Osteoblast (primary cell): Measurements from ENCODE around the gene CCDC30. TPM values are rescaled to one million over a fixed set of nuclear protein-coding genes. Genes with fewer than 3 reads are reported as not detected.

Experiments
- DNase-seq: peaks from one replicate; pipeline ENCODE4 v3.0.0; 2011; ENCODE audit warnings: low spot score, mixed read lengths; ENCODE audit not compliant: insufficient read length; ENCODE audit errors: missing footprints
- H2AFZ ChIP-seq: 2 replicates; pipeline ENCODE4 v1.6.0; 2011; ENCODE audit warnings: mild to moderate bottlenecking, low read length
- H3K27ac ChIP-seq: 2 replicates; pipeline ENCODE4 v1.5.1; 2011; ENCODE audit warnings: mild to moderate bottlenecking, low read depth, low read length, moderate library complexity
- H3K27me3 ChIP-seq: 2 replicates; pipeline ENCODE4 v1.6.0; 2012; ENCODE audit warnings: mild to moderate bottlenecking, control low read depth, inconsistent platforms, low read length, moderate library complexity; ENCODE audit not compliant: insufficient read depth
- H3K36me3 ChIP-seq: 2 replicates; pipeline ENCODE4 v1.5.1; 2011; ENCODE audit warnings: mild to moderate bottlenecking, low read length, control low read depth, moderate library complexity; ENCODE audit not compliant: insufficient read depth
- H3K4me1 ChIP-seq: 2 replicates; pipeline ENCODE4 v1.5.1; 2011; ENCODE audit warnings: mild to moderate bottlenecking, low read length, control low read depth, moderate library complexity; ENCODE audit not compliant: insufficient read depth
- H3K4me2 ChIP-seq: 2 replicates; pipeline ENCODE4 v1.6.0; 2011; ENCODE audit warnings: mild to moderate bottlenecking, low read length; ENCODE audit not compliant: insufficient read depth
- H3K4me3 ChIP-seq: fragments of 200-600 bp; sonication (generic); 3 replicates; pipeline ENCODE4 v1.5.1; 2012; ENCODE audit warnings: mild to moderate bottlenecking, low read length, inconsistent platforms; ENCODE audit not compliant: insufficient read depth
- H3K79me2 ChIP-seq: 2 replicates; pipeline ENCODE4 v1.6.0; 2012; ENCODE audit warnings: mild to moderate bottlenecking, low read length, control low read depth, inconsistent platforms; ENCODE audit not compliant: insufficient read depth
- H3K9me3 ChIP-seq: 2 replicates; pipeline ENCODE4 v1.5.1; 2011; ENCODE audit warnings: low read depth, low read length, control low read depth
- H4K20me1 ChIP-seq: 2 replicates; pipeline ENCODE4 v1.6.0; 2012; ENCODE audit warnings: mild to moderate bottlenecking, low read length, control low read depth; ENCODE audit not compliant: insufficient read depth
- total RNA-seq: library from RNA; depleted of rRNA; stranded (reverse); fragments of >200 nt; gene quantifications from 2 replicates; pipeline ENCODE4 v1.2.3, GENCODE V29; 2012
- TF ChIP-seq, protein P1 (sequence below): IDR thresholded peaks from 2 replicates; pipeline ENCODE4 v1.5.1; 2011; ENCODE audit warnings: mild to moderate bottlenecking, low read depth, low read length, moderate library complexity; ENCODE audit errors: extremely low read depth

CCDC30 gene
- total RNA-seq, 1 donor, result 4.0 TPM

DNA sequence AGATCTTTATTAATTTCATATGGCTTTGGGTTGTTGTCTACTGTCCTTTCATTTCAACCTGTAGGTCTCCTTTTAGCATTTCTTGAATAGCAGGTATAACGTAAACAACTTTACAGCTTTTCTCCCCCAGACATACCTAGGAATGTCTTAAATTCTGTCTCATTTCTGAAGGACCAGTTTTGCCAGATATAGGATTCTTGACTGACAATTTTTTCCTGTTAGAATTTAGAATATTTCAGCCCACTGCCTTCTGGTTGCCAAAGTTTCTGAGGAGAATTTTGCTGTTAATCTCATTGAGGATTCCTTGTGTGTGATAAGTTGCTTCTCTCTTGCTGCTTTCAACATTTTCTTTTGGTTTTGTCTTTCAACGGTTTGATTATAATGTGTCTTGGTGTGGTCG lies 60.1 kb downstream of the CCDC30 start:
- no peak overlapping the region for H3K4me3 ChIP-seq
- no peaks in the 10 kb centered on the region for H3K79me2 ChIP-seq
- no peaks in the 10 kb centered on the region for H3K9me3 ChIP-seq
- H3K27ac ChIP-seq, result no peak overlapping the region
- no peak overlapping the region for H3K4me2 ChIP-seq
- DNase-seq, result no peak
- no peaks in the 10 kb centered on the region for H3K4me1 ChIP-seq
- H3K27me3 ChIP-seq, result no peaks in the 10 kb centered on the region
- H4K20me1 ChIP-seq, result no peaks in the 10 kb centered on the region
- H2AFZ ChIP-seq, result no peak overlapping the region
- H3K36me3 ChIP-seq, result no peaks in the 10 kb centered on the region
- TF ChIP-seq, protein P1, sequence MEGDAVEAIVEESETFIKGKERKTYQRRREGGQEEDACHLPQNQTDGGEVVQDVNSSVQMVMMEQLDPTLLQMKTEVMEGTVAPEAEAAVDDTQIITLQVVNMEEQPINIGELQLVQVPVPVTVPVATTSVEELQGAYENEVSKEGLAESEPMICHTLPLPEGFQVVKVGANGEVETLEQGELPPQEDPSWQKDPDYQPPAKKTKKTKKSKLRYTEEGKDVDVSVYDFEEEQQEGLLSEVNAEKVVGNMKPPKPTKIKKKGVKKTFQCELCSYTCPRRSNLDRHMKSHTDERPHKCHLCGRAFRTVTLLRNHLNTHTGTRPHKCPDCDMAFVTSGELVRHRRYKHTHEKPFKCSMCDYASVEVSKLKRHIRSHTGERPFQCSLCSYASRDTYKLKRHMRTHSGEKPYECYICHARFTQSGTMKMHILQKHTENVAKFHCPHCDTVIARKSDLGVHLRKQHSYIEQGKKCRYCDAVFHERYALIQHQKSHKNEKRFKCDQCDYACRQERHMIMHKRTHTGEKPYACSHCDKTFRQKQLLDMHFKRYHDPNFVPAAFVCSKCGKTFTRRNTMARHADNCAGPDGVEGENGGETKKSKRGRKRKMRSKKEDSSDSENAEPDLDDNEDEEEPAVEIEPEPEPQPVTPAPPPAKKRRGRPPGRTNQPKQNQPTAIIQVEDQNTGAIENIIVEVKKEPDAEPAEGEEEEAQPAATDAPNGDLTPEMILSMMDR, result no peak

DNA sequence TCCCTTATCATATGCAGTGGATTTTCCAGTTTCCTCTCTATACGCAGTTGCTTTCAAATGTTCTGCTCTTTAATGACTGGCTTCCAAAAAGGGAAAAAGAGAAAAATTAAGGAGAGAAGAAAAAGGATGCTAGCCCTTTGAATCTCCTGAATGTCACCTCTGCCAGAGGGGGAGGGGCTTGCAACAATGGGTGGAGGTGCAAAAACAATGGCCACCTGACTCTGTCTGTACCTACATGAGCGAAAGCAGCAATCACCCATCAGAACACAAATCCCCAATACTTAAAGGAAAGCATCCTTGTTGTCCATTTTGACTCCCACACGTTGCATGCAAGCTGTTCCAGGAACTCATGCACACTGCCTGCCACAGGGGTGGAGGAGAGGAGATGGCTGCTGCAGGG lies 61.2 kb downstream of the CCDC30 start:
- no peak overlapping the region for H3K4me3 ChIP-seq
- H3K9me3 ChIP-seq, result no peaks in the 10 kb centered on the region
- no peaks in the 10 kb centered on the region for H3K27me3 ChIP-seq
- H3K36me3 ChIP-seq, result no peaks in the 10 kb centered on the region
- H3K27ac ChIP-seq, result no peak overlapping the region
- no peaks in the 10 kb centered on the region for H4K20me1 ChIP-seq
- H2AFZ ChIP-seq, result no peak overlapping the region
- H3K79me2 ChIP-seq, result no peaks in the 10 kb centered on the region
- TF ChIP-seq, protein P1, result no peak
- no peaks in the 10 kb centered on the region for H3K4me1 ChIP-seq
- H3K4me2 ChIP-seq, result no peak overlapping the region
- no peak for DNase-seq

DNA sequence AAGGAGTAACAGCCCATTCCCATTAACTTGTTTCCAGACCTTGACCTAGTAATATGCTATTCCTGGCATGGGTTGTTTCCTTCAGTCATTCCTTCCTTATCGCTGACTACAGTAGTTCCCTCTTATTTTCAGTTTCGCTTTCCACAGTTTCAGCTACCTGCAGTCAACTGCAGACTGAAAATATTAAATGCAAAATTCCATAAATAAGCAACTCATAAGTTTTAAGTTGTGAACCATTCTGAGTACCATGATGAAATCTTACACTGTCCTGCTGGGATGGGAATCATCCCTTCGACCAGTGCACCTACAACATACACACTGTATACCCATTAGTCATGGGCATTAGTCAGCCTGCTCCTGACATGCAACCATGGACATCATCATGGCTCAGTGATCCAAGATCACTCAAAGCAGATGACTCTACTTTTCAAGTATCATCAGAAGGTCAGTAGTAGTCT lies 66.7 kb downstream of the CCDC30 start:
- no peaks in the 10 kb centered on the region for H4K20me1 ChIP-seq
- TF ChIP-seq, protein P1, result no peak
- no peaks in the 10 kb centered on the region for H3K9me3 ChIP-seq
- no peak overlapping the region for H2AFZ ChIP-seq
- H3K27ac ChIP-seq, result no peak overlapping the region
- H3K27me3 ChIP-seq, result no peaks in the 10 kb centered on the region
- H3K79me2 ChIP-seq, result no peaks in the 10 kb centered on the region
- H3K4me2 ChIP-seq, result peak overlapping the region; percentile 16
- H3K36me3 ChIP-seq, result no peaks in the 10 kb centered on the region
- H3K4me1 ChIP-seq, result no peaks in the 10 kb centered on the region
- peak; percentile 91 for DNase-seq
- no peak overlapping the region for H3K4me3 ChIP-seq

DNA sequence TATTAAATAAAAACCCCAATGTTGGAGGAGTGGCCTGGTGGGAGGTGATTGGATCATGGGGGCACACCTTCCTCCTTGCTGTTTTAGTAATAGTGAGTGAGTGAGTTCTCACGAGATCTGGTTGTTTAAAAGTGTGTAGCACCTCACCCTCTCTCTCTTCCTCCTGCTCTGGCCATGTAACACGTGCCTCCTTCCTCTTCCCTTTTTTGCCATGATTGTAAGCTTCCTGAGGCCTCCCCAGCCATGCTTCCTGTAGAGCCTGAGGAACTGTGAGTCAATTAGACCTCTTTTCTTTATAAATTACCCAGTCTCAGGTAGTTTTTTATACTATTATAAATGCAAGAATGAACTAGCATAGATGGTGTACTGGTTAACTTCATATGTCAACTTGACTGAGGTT lies 68.0 kb downstream of the CCDC30 start:
- no peaks in the 10 kb centered on the region for H3K27me3 ChIP-seq
- H3K4me3 ChIP-seq, result no peak overlapping the region
- no peaks in the 10 kb centered on the region for H3K79me2 ChIP-seq

More for the DNA sequence above, 68.0 kb downstream of the CCDC30 start:
- Histone ChIP-seq H3K27ac (no peak overlapping the region), H3K4me2 (no peak overlapping the region), H3K4me1 (no peaks in the 10 kb centered on the region), H3K9me3 (no peaks in the 10 kb centered on the region), H2AFZ (no peak overlapping the region), H4K20me1 (no peaks in the 10 kb centered on the region), H3K36me3 (no peaks in the 10 kb centered on the region)
- TF ChIP-seq, protein P1, result no peak
- DNase-seq, result no peak
